GM19397 (cell line): Measurements from ENCODE around the gene PRSS22.

Experiments
- ATAC-seq: cut with Tn5 transposase; IDR thresholded peaks from one replicate; pipeline ENCODE4 v1.9.1; 2021; ENCODE audit warnings: mild to moderate bottlenecking, moderate library complexity; ENCODE audit not compliant: unreplicated experiment

The PRSS22 gene

GRCh38 chr16:2881783-2882649, 24.0 kb upstream of the PRSS22 start:
- peak; percentile 11 for ATAC-seq

DNA sequence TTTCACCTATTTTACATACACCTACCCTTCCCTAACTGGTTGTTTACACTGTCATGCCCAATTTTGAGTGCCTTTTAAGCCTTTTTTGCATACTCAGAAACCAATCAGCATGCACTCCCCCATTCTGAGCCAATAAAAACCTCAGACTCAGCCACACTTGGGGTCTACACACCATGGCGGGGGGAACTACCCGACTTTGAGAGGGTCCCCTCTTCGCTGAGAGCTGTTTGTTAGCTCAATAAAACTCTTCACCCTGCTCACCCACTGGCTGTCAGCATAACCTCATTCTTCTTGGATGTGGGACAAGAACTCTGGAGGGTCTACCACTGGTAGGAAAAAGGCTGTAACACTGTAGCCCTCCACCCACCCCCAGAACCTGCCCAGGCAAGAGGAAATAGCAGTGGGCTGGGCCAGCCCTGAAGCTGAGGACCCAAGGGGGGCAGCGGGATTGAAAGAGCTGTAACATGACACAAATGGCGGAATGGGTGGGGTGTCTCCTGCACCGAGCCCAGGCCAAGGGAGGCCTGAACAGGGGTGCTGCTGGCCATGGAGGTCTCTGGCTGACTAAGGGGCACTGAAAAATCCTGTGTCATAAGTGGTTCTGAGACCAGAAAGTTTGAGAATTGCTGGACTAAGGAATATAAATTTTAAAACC, 22.0 kb upstream of the PRSS22 start:
- ATAC-seq = no peak

DNA sequence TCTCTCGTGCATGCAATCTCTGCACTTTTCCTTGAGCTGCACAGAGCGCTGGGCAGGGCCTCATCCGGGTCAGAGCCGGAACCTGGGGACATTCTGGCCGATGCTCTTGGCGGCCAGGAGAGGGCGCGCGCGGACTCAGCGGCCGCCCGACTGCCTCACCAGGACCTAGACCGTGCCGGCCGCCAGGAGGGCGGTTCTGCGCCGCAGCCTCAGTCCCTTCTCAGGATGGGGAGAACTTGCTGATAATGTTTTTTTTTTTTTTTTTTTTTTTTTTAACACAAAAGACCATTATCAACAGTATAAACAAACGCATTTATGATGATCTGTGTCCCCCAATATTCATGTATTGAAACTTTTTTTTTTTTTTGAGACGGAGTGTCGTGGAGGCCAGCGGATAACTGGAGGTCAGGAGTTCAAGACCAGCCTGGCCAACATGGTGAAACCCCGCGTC, 17.0 kb upstream of the PRSS22 start:
- no peak for ATAC-seq

GRCh38 chr16:2874032-2874911, 16.3 kb upstream of the PRSS22 start:
- no peak for ATAC-seq

- no peak for ATAC-seq
These were observed 14.0 kb upstream of the PRSS22 start for GRCh38 chr16:2871926-2872325.

- ATAC-seq = peak; percentile 90
These were observed 10.2 kb upstream of the PRSS22 start for GRCh38 chr16:2867987-2868789.

GRCh38 chr16:2867661-2867986, 9.7 kb upstream of the PRSS22 start:
- no peak for ATAC-seq

GRCh38 chr16:2866431-2866830, 8.5 kb upstream of the PRSS22 start:
- ATAC-seq = no peak

- ATAC-seq = no peak
These were observed 7.7 kb upstream of the PRSS22 start for GRCh38 chr16:2865651-2866050.

DNA sequence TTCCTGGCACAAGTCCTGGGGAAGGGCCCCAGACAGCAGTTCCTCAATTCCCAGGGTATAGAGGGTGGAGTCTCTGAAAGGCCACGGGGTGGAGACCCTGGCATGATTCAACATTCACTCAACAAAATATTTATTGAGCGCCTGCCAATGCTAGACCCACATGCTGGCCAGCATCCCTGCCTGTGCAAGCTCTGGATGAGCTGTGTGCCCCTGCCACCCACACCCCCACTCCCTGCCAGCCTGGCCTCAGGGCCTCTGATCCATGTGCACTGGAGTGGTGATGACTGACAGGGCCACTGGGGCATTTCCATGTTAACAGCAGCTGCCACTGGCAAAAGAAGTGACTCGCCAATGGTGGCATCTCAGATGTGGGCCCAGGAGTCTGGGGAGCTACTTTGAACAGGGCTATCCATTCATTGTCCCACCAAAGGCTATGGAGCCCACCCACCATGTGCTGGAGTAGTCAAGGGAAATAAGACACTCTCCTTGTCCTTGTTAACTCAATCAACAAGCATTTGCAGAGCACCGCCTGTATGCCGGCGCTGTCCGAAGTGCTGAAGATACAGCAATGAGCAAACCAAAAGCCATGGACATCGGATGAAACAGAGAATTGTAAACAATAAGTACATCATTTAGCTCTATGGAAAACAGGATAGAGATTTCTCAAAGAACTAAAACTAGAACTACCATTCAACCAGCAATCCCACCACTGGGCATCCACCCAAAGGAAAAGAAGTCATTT, 3.0 kb upstream of the PRSS22 start:
- no peak for ATAC-seq

GRCh38 chr16:2859686-2860265, 1.8 kb upstream of the PRSS22 start:
- ATAC-seq = no peak

DNA sequence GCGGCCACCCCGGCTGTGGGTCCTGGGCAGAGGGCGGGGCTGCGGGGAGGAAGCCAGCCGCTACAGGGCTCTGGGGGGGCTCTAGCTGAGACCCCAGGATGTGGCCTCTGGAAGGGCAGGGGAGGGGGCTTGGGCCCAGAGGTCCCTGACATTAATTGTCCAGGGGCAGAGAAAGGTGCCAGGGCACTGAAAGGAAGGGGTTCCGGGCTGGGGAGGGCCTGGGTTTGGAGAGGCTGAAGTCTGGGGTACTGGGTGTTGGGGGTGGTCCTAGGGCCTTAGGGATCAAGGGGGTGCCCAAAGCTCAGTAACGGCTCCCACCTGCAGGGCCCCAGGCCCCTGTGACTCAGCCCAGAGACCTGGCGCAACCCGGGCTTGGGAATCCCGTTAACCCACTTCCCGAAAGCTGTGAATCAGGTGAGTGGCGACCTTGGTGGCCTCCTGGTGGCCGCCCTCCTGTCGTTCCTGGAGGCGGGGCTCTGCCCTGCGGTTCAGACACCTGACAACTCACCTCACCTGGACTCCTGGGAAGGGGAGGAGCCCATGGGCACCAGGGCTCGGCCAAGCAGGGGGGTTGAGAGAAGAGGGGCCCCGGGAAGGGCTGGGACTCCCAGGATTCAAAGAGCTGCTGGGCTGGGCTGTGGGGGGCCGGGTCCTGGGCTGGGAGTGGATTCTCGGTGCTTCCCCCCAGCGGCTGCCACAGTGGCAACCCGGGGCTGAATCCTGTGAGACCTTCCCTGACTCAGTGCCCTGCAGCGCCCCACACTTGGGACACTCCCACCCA, 465 bp upstream of the PRSS22 start:
- ATAC-seq = no peak

GRCh38 chr16:2856686-2857450, 1.1 kb downstream of the PRSS22 start:
- ATAC-seq = no peak

- no peak for ATAC-seq
These were observed 1.8 kb downstream of the PRSS22 start for GRCh38 chr16:2856061-2856670.

GRCh38 chr16:2855536-2855935, 2.4 kb downstream of the PRSS22 start:
- no peak for ATAC-seq

DNA sequence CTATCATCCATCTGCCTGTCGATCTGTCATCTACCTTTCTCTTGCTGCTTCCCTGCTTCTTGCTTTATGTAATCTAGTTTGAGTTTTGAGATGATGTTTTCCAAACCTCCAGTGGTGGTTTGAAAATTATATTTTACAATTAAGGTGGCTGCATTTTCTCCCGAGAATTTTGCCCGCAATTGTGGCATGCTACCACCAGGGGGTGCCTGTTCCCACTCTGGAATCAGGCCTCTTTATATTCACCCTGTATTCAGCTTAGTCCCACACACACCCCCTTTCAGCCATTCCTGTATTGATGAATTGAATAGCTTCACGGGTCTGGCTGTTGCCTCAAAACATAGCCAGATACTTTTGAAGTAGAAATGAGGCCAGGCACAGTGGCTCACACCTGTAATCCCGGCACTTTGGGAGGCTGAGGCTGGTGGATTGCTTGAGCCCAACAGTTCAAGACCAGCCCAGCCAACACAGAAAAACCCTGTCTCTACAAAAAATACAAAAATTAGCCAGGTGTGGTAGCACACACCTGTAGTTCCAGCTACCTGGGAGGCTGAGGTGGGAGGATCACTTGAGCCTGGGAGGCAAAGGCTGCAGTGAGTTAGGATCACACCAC, 3.2 kb downstream of the PRSS22 start:
- no peak for ATAC-seq

- ATAC-seq = no peak
These were observed 4.4 kb downstream of the PRSS22 start for GRCh38 chr16:2853531-2854073.
